ENCODE measurements around the gene RHNO1. TPM values are rescaled to one million over a fixed set of nuclear protein-coding genes. Genes with fewer than 3 reads are reported as not detected.
A peak's percentile ranks its signal among the peaks of the same experiment; 100 is the strongest.

Gene RHNO1
- total RNA-seq, 1 experiment from 2014 or later: 51.2 TPM

- Histone ChIP-seq H3K9me3 (no peaks in the 10 kb centered on the region), H3K4me3 (peak within 1 kb of the TSS; percentile 82), H3K36me3 (peaks cover 25% of the 10 kb centered on the region), H3K27me3 (no peaks in the 10 kb centered on the region)
- peak; percentile 98 for DNase-seq
These were observed 13.6 kb downstream of the RHNO1 start, which contains the start of gene TULP3 for GRCh38 chr12:2890388-2891239. Gene TULP3 (plus strand): TSS chr12:2890891. CDS start chr12:2890948, 57 bp downstream.

GRCh38 chr12:2891240-2892053, 14.4 kb downstream of the RHNO1 start:
- Histone ChIP-seq H3K36me3 (peaks cover 22% of the 10 kb centered on the region), H3K4me3 (peak overlapping the region; percentile 82), H3K27me3 (no peaks in the 10 kb centered on the region), H3K9me3 (no peaks in the 10 kb centered on the region)
- DNase-seq: peak; percentile 61

- no peak for DNase-seq
- H3K27me3 ChIP-seq: no peaks in the 10 kb centered on the region
- no peaks in the 10 kb centered on the region for H3K9me3 ChIP-seq
- peaks cover 21% of the 10 kb centered on the region for H3K36me3 ChIP-seq
- peak overlapping the region; percentile 82 for H3K4me3 ChIP-seq
These were observed 15.2 kb downstream of the RHNO1 start for GRCh38 chr12:2892246-2892645.

- no peak overlapping the region for H3K4me3 ChIP-seq
- no peaks in the 10 kb centered on the region for H3K27me3 ChIP-seq
- no peaks in the 10 kb centered on the region for H3K9me3 ChIP-seq
- H3K36me3 ChIP-seq: peaks cover 19% of the 10 kb centered on the region
- peak; percentile 71 for DNase-seq
These were observed 16.0 kb downstream of the RHNO1 start for GRCh38 chr12:2893007-2893406.

- Histone ChIP-seq H3K4me3 (no peak overlapping the region), H3K27me3 (no peaks in the 10 kb centered on the region), H3K36me3 (peaks cover 6% of the 10 kb centered on the region), H3K9me3 (no peaks in the 10 kb centered on the region)
- no peak for DNase-seq
These were observed 18.0 kb downstream of the RHNO1 start for GRCh38 chr12:2895051-2895451.

GRCh38 chr12:2895511-2895910, 18.5 kb downstream of the RHNO1 start:
- Histone ChIP-seq H3K9me3 (no peaks in the 10 kb centered on the region), H3K27me3 (no peaks in the 10 kb centered on the region), H3K4me3 (no peak overlapping the region), H3K36me3 (peaks cover 6% of the 10 kb centered on the region)
- no peak for DNase-seq

GRCh38 chr12:2897418-2897817, 20.4 kb downstream of the RHNO1 start:
- Histone ChIP-seq H3K27me3 (no peaks in the 10 kb centered on the region), H3K36me3 (peaks cover 6% of the 10 kb centered on the region), H3K9me3 (no peaks in the 10 kb centered on the region), H3K4me3 (no peak overlapping the region)
- DNase-seq: no peak

GRCh38 chr12:2900642-2901041, 23.6 kb downstream of the RHNO1 start:
- H3K9me3 ChIP-seq: no peaks in the 10 kb centered on the region
- H3K4me3 ChIP-seq: no peak overlapping the region
- peaks cover 6% of the 10 kb centered on the region for H3K36me3 ChIP-seq
- no peak for DNase-seq
- no peaks in the 10 kb centered on the region for H3K27me3 ChIP-seq

- DNase-seq: peak; percentile 35
- Histone ChIP-seq H3K36me3 (no peaks in the 10 kb centered on the region; the same call in 1 of the 2 replicates), H3K9me3 (no peaks in the 10 kb centered on the region), H3K4me3 (no peak overlapping the region), H3K27me3 (no peaks in the 10 kb centered on the region)
These were observed 25.4 kb downstream of the RHNO1 start for GRCh38 chr12:2902272-2902880.

GRCh38 chr12:2904260-2904659, 27.2 kb downstream of the RHNO1 start:
- H3K9me3 ChIP-seq: no peaks in the 10 kb centered on the region
- no peaks in the 10 kb centered on the region for H3K36me3 ChIP-seq
- no peak overlapping the region for H3K4me3 ChIP-seq
- DNase-seq: no peak
- H3K27me3 ChIP-seq: no peaks in the 10 kb centered on the region

- Histone ChIP-seq H3K9me3 (no peaks in the 10 kb centered on the region), H3K36me3 (peaks cover 24% of the 10 kb centered on the region), H3K27me3 (no peaks in the 10 kb centered on the region), H3K4me3 (no peak overlapping the region)
- DNase-seq: no peak
These were observed 35.2 kb downstream of the RHNO1 start for GRCh38 chr12:2912216-2912575.

- Histone ChIP-seq H3K9me3 (no peaks in the 10 kb centered on the region), H3K36me3 (peaks cover 29% of the 10 kb centered on the region), H3K4me3 (no peak overlapping the region), H3K27me3 (no peaks in the 10 kb centered on the region)
- DNase-seq: no peak
These were observed 42.2 kb downstream of the RHNO1 start for GRCh38 chr12:2919249-2919648.

GRCh38 chr12:2922329-2922728, 45.3 kb downstream of the RHNO1 start:
- Histone ChIP-seq H3K27me3 (no peaks in the 10 kb centered on the region), H3K9me3 (no peaks in the 10 kb centered on the region), H3K4me3 (no peak overlapping the region), H3K36me3 (peaks cover 34% of the 10 kb centered on the region)
- DNase-seq: no peak

GRCh38 chr12:2923057-2923456, 46.0 kb downstream of the RHNO1 start:
- DNase-seq: no peak
- H3K36me3 ChIP-seq: peaks cover 39% of the 10 kb centered on the region
- H3K4me3 ChIP-seq: no peak overlapping the region
- no peaks in the 10 kb centered on the region for H3K9me3 ChIP-seq
- H3K27me3 ChIP-seq: no peaks in the 10 kb centered on the region

- Histone ChIP-seq H3K36me3 (peaks cover 40% of the 10 kb centered on the region), H3K4me3 (no peak overlapping the region), H3K27me3 (no peaks in the 10 kb centered on the region), H3K9me3 (no peaks in the 10 kb centered on the region)
- peak; percentile 52 for DNase-seq
These were observed 47.0 kb downstream of the RHNO1 start for GRCh38 chr12:2924019-2924418.

- H3K27me3 ChIP-seq: no peaks in the 10 kb centered on the region
- peaks cover 45% of the 10 kb centered on the region for H3K36me3 ChIP-seq
- H3K4me3 ChIP-seq: no peak overlapping the region
- H3K9me3 ChIP-seq: no peaks in the 10 kb centered on the region
- peak; percentile 17 for DNase-seq
These were observed 48.4 kb downstream of the RHNO1 start for GRCh38 chr12:2925322-2925995.

- H3K9me3 ChIP-seq: no peaks in the 10 kb centered on the region
- H3K27me3 ChIP-seq: no peaks in the 10 kb centered on the region
- H3K36me3 ChIP-seq: peaks cover 48% of the 10 kb centered on the region
- H3K4me3 ChIP-seq: no peak overlapping the region
- no peak for DNase-seq
These were observed 53.8 kb downstream of the RHNO1 start for GRCh38 chr12:2930865-2931264.
